Ectodermal cell (in vitro differentiated cells): Measurements from ENCODE around the gene POP4.
"Not testable (repeated sequence)": the region's sequence is repeated elsewhere in the genome, so short reads cannot be mapped to it uniquely, and the experiment has no call there.

Experiments used
- H3K27ac ChIP-seq: 2 replicates; pipeline ENCODE4 v1.7.0; 2013; ENCODE audit warnings: mild to moderate bottlenecking, low read depth, low read length; ENCODE audit not compliant: insufficient read depth, poor library complexity, severe bottlenecking
- H3K27me3 ChIP-seq: 2 replicates; pipeline ENCODE4 v1.7.0; 2013; ENCODE audit warnings: mild to moderate bottlenecking, low read length; ENCODE audit not compliant: insufficient read depth, control insufficient read depth, poor library complexity, severe bottlenecking
- H3K36me3 ChIP-seq: one replicate; pipeline ENCODE4 v1.7.0; 2013; ENCODE audit warnings: low read length; ENCODE audit not compliant: control insufficient read depth, insufficient read depth
- H3K4me1 ChIP-seq: one replicate; pipeline ENCODE4 v1.7.0; 2013; ENCODE audit warnings: low read length; ENCODE audit not compliant: control insufficient read depth, insufficient read depth
- H3K4me3 ChIP-seq: 2 replicates; pipeline ENCODE4 v1.7.0; 2013; ENCODE audit warnings: low read depth, low read length, control low read depth; ENCODE audit not compliant: insufficient read depth
- H3K9me3 ChIP-seq: 2 replicates; pipeline ENCODE4 v1.7.0; 2013; ENCODE audit warnings: mild to moderate bottlenecking, low read length, moderate library complexity; ENCODE audit not compliant: control insufficient read depth
- WGBS, 2 experiments: methylation state at CpG; one replicate each; pipeline ENCODE4 v1.1.7; 2013; ENCODE audit warnings: missing lambda C conversion rate in 2 of 2; 5-methylcytosine and 5-hydroxymethylcytosine counted together

The POP4 gene

GRCh38 chr19:29618871-29619270 lies 12.8 kb downstream of the POP4 start:
- H3K36me3 ChIP-seq: peaks cover 14% of the 10 kb centered on the region
- H3K27me3 ChIP-seq: no peaks in the 10 kb centered on the region
- H3K4me3 ChIP-seq: no peak overlapping the region
- no peak overlapping the region for H3K27ac ChIP-seq
- H3K4me1 ChIP-seq: no peaks in the 10 kb centered on the region
- 87 to 88% methylated on average over 7 of the region's 7 CpGs for WGBS, 2 experiments
- H3K9me3 ChIP-seq: no peaks in the 10 kb centered on the region

- no peak overlapping the region for H3K4me3 ChIP-seq
- peaks cover 1% of the 10 kb centered on the region for H3K36me3 ChIP-seq
- no peaks in the 10 kb centered on the region for H3K27me3 ChIP-seq
- H3K27ac ChIP-seq: no peak overlapping the region
- no peaks in the 10 kb centered on the region for H3K9me3 ChIP-seq
- 88 to 89% methylated on average over 15 of the region's 15 CpGs for WGBS, 2 experiments
- peaks cover 5% of the 10 kb centered on the region for H3K4me1 ChIP-seq
Measured at GRCh38 chr19:29620931-29621351, 14.9 kb downstream of the POP4 start.

- H3K4me3 ChIP-seq: no peak overlapping the region
- H3K4me1 ChIP-seq: peaks cover 5% of the 10 kb centered on the region
- no peaks in the 10 kb centered on the region for H3K36me3 ChIP-seq
- no peaks in the 10 kb centered on the region for H3K27me3 ChIP-seq
- 88 to 90% methylated on average over 20 to 23 of the region's 23 CpGs for WGBS, 2 experiments
- no peaks in the 10 kb centered on the region for H3K9me3 ChIP-seq
- no peak overlapping the region for H3K27ac ChIP-seq
Measured at GRCh38 chr19:29622166-29623070, 16.3 kb downstream of the POP4 start.

GRCh38 chr19:29623726-29624488 lies 17.8 kb downstream of the POP4 start:
- Histone ChIP-seq H3K4me3 (no peak overlapping the region), H3K27me3 (no peaks in the 10 kb centered on the region), H3K27ac (no peak overlapping the region), H3K36me3 (no peaks in the 10 kb centered on the region), H3K4me1 (peaks cover 5% of the 10 kb centered on the region), H3K9me3 (no peaks in the 10 kb centered on the region)
- WGBS, 2 experiments: 85 to 86% methylated on average over 18 of the region's 18 CpGs

GRCh38 chr19:29624489-29625185 lies 18.6 kb downstream of the POP4 start:
- no peaks in the 10 kb centered on the region for H3K27me3 ChIP-seq
- H3K36me3 ChIP-seq: no peaks in the 10 kb centered on the region
- H3K27ac ChIP-seq: no peak overlapping the region
- H3K4me1 ChIP-seq: peaks cover 5% of the 10 kb centered on the region
- no peaks in the 10 kb centered on the region for H3K9me3 ChIP-seq
- 85 to 86% methylated on average over 6 of the region's 6 CpGs for WGBS, 2 experiments
- no peak overlapping the region for H3K4me3 ChIP-seq

- Histone ChIP-seq H3K36me3 (no peaks in the 10 kb centered on the region), H3K4me1 (peaks cover 5% of the 10 kb centered on the region), H3K9me3 (no peaks in the 10 kb centered on the region), H3K27ac (no peak overlapping the region), H3K27me3 (no peaks in the 10 kb centered on the region), H3K4me3 (no peak overlapping the region)
- WGBS, 2 experiments: 59 to 71% methylated on average over 9 of the region's 9 CpGs
Measured at GRCh38 chr19:29625186-29625651, 19.1 kb downstream of the POP4 start.

GRCh38 chr19:29626386-29626785 lies 20.3 kb downstream of the POP4 start:
- H3K4me1 ChIP-seq: peaks cover 5% of the 10 kb centered on the region
- no peaks in the 10 kb centered on the region for H3K27me3 ChIP-seq
- H3K36me3 ChIP-seq: no peaks in the 10 kb centered on the region
- H3K4me3 ChIP-seq: no peak overlapping the region
- no peaks in the 10 kb centered on the region for H3K9me3 ChIP-seq
- no peak overlapping the region for H3K27ac ChIP-seq
- WGBS, 2 experiments: 92 to 96% methylated on average over 7 of the region's 7 CpGs

GRCh38 chr19:29626832-29627231 lies 20.7 kb downstream of the POP4 start:
- not testable (repeated sequence) for H3K9me3 ChIP-seq, H3K4me3 ChIP-seq, H3K36me3 ChIP-seq, H3K27me3 ChIP-seq, H3K27ac ChIP-seq, H3K4me1 ChIP-seq
- 87 to 92% methylated on average over 9 of the region's 9 CpGs for WGBS, 2 experiments

GRCh38 chr19:29628661-29629385 lies 22.7 kb downstream of the POP4 start:
- Histone ChIP-seq H3K27me3 (no peaks in the 10 kb centered on the region), H3K27ac (no peak overlapping the region), H3K9me3 (no peaks in the 10 kb centered on the region), H3K4me1 (peaks cover 5% of the 10 kb centered on the region), H3K36me3 (no peaks in the 10 kb centered on the region), H3K4me3 (no peak overlapping the region)
- 94 to 95% methylated on average over 16 of the region's 16 CpGs for WGBS, 2 experiments
